HepG2 (cell line): ENCODE measurements around the gene GK. TPM values are rescaled to one million over a fixed set of nuclear protein-coding genes. Genes with fewer than 3 reads are reported as not detected.
A peak's percentile ranks its signal among the peaks of the same experiment; 100 is the strongest.

Experiments used
- ASH2L ChIP-seq: fragments of 300-600, 200-600 bp; sonication (generic); IDR thresholded peaks from 2 replicates; pipeline ENCODE4 v1.7.0; 2017; ENCODE audit warnings: low read depth, mild to moderate bottlenecking, moderate library complexity, mixed read lengths, low read length; ENCODE audit not compliant: insufficient read length
- BHLHE40 ChIP-seq: IDR thresholded peaks from 2 replicates; pipeline ENCODE4 v1.6.1; 2011; ENCODE audit warnings: low read length, improper control_type of control experiment
- DPF2 ChIP-seq: sonication (generic); formaldehyde crosslinking; IDR thresholded peaks from 2 replicates; pipeline ENCODE4 v1.4.0; 2020; ENCODE audit warnings: mild to moderate bottlenecking, low read depth, missing genetic modification reagents, borderline replicate concordance
- FOXO1 ChIP-seq: sonication (generic); formaldehyde crosslinking; IDR thresholded peaks from 2 replicates; pipeline ENCODE4 v1.4.0; 2020; ENCODE audit warnings: missing genetic modification reagents
- MYC ChIP-seq: sonication (generic); formaldehyde crosslinking; IDR thresholded peaks from 2 replicates; pipeline ENCODE4 v1.9.0; 2021; ENCODE audit warnings: missing genetic modification reagents, borderline replicate concordance
- NPAS2 ChIP-seq: sonication (generic); formaldehyde crosslinking; IDR thresholded peaks from 2 replicates; pipeline ENCODE4 v1.8.0; 2022; ENCODE audit warnings: mild to moderate bottlenecking, missing genetic modification reagents, borderline replicate concordance
- SMARCE1 ChIP-seq: fragments of 450-650 bp; IDR thresholded peaks from 2 replicates; pipeline ENCODE4 v1.6.1; 2017; ENCODE audit warnings: borderline replicate concordance
- TAF1 ChIP-seq: sonication (generic); formaldehyde crosslinking; IDR thresholded peaks from 2 replicates; pipeline ENCODE4 v1.4.0; 2020; ENCODE audit warnings: missing genetic modification reagents
- TOE1 ChIP-seq: sonication (generic); formaldehyde crosslinking; IDR thresholded peaks from 2 replicates; pipeline ENCODE4 v1.4.0; 2020; ENCODE audit warnings: mild to moderate bottlenecking, missing genetic modification reagents
- ZEB1 ChIP-seq: IDR thresholded peaks from 2 replicates; pipeline ENCODE4 v1.6.1; 2012; ENCODE audit warnings: mild to moderate bottlenecking, low read depth, inconsistent platforms; ENCODE audit not compliant: insufficient replicate concordance
- ZNF207 ChIP-seq: fragments of 450-650 bp; IDR thresholded peaks from 2 replicates; pipeline ENCODE4 v1.6.1; 2016; ENCODE audit warnings: antibody characterized with exemption, borderline replicate concordance
- ZNF614 ChIP-seq: IDR thresholded peaks from 2 replicates; pipeline ENCODE4 v1.6.1; 2018; ENCODE audit warnings: missing biosample characterization, missing genetic modification reagents, inconsistent platforms, borderline replicate concordance
- ZNF704 ChIP-seq: sonication (generic); formaldehyde crosslinking; IDR thresholded peaks from 2 replicates; pipeline ENCODE4 v1.8.1; 2023; ENCODE audit warnings: mild to moderate bottlenecking, inconsistent platforms, moderate library complexity, missing genetic modification reagents, borderline replicate concordance
- polyA plus RNA-seq, 8 experiments: library from polyadenylated mRNA; depleted of rRNA in 3 of 8; stranded (reverse) in 7 of 8; unstranded in 1 of 8; fragments of >200 nt; fragmentation: Illumina TruSeq in 4 of 8; extraction: Trizol in 4 of 8; gene quantifications; 2 replicates each; pipeline versions ENCODE4 v1.2.1 to v1.2.3, GENCODE V29; 2011 to 2016; ENCODE audit warnings: low read depth in 4 of 8, missing spikeins in 1 of 8, mixed read lengths in 1 of 8; ENCODE audit not compliant: insufficient read depth in 1 of 8
- total RNA-seq, 5 experiments: library from RNA; depleted of rRNA; stranded (reverse); fragments of >200 nt; fragmentation: Illumina TruSeq; extraction: Trizol; gene quantifications; 2 replicates each; pipeline ENCODE4 v1.2.3, GENCODE V29; 2016; ENCODE audit warnings: low read depth in 1 of 5
- TF ChIP-seq, protein P1 (sequence below): sonication (generic); formaldehyde crosslinking; IDR thresholded peaks from 2 replicates; pipeline ENCODE4 v1.4.0; 2020; ENCODE audit warnings: missing genetic modification reagents, borderline replicate concordance
- TF ChIP-seq, protein P2 (sequence below), 2 experiments: fragments of 450-650 bp in 1 of 2; sonication (generic) in 1 of 2; formaldehyde crosslinking in 1 of 2; IDR thresholded peaks; 2 replicates each; pipeline versions ENCODE4 v1.6.1 to v1.8.0; 2016 to 2022; ENCODE audit warnings: antibody characterized with exemption in 1 of 2, mild to moderate bottlenecking in 1 of 2, missing genetic modification reagents in 1 of 2

The GK gene
- total and polyA plus RNA-seq, 2 of the 13 experiments (the other 11 are each of a cell fraction or from before 2014, with no cell fraction given): 64.2 to 265 TPM

DNA sequence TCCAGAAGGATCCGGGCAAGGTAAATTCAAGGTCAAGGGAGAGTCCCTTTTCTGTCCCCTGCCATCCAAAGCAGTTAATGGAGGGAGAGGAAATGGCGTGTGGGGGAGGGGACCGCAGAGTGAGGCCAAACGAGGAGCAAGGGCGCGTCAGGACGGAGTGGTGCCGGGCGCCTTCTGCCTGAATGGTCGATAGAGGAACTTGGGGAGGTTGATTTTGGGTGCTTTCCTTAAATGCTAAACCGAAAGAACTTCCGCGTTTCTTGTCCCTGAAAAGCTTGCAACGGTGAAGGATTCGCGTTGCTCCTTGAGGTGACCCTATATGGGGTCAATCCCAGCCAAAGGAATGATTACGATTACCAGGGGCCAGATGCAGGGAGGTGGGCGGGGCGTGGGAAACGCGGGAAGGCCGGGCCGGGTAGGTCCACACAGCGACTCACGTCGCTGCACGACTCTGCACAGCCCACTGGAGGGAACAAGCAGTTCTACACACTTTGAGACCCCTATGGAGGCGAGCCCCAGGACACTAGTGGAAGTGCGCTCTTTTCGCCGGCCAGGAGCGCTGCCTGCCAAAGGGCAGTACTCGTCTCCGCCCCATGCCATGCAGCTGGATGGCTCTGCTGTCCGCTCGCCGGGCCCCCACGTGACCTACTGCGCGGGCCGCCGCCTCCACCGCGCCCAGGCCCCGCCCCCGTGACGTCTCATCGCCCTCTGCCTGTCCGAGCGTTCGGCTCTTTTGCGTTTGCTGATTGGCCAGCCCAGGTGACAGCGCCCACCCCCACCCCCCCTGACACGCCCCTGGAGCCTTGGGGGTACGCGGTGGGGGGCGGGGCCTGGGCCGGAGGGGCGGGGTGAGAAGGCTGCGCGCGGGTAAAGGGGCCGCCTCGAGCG lies 452 bp upstream of the GK start (continued):
- TF ChIP-seq, protein P1, sequence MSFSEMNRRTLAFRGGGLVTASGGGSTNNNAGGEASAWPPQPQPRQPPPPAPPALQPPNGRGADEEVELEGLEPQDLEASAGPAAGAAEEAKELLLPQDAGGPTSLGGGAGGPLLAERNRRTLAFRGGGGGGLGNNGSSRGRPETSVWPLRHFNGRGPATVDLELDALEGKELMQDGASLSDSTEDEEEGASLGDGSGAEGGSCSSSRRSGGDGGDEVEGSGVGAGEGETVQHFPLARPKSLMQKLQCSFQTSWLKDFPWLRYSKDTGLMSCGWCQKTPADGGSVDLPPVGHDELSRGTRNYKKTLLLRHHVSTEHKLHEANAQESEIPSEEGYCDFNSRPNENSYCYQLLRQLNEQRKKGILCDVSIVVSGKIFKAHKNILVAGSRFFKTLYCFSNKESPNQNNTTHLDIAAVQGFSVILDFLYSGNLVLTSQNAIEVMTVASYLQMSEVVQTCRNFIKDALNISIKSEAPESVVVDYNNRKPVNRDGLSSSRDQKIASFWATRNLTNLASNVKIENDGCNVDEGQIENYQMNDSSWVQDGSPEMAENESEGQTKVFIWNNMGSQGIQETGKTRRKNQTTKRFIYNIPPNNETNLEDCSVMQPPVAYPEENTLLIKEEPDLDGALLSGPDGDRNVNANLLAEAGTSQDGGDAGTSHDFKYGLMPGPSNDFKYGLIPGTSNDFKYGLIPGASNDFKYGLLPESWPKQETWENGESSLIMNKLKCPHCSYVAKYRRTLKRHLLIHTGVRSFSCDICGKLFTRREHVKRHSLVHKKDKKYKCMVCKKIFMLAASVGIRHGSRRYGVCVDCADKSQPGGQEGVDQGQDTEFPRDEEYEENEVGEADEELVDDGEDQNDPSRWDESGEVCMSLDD (CRISPR knock-in tag): no peak
- no peak for TF ChIP-seq ZNF207
- no peak for TF ChIP-seq ZEB1
- peak; percentile 52 for TF ChIP-seq BHLHE40
- TF ChIP-seq FOXO1 (CRISPR knock-in tag): no peak; the same call in 1 of the 2 replicates
- TF ChIP-seq DPF2 (CRISPR knock-in tag): no peak
- TF ChIP-seq ZNF704: no peak
- TF ChIP-seq TAF1 (CRISPR knock-in tag): peak; percentile 71
- TF ChIP-seq NPAS2: no peak
- TF ChIP-seq, protein P2, sequence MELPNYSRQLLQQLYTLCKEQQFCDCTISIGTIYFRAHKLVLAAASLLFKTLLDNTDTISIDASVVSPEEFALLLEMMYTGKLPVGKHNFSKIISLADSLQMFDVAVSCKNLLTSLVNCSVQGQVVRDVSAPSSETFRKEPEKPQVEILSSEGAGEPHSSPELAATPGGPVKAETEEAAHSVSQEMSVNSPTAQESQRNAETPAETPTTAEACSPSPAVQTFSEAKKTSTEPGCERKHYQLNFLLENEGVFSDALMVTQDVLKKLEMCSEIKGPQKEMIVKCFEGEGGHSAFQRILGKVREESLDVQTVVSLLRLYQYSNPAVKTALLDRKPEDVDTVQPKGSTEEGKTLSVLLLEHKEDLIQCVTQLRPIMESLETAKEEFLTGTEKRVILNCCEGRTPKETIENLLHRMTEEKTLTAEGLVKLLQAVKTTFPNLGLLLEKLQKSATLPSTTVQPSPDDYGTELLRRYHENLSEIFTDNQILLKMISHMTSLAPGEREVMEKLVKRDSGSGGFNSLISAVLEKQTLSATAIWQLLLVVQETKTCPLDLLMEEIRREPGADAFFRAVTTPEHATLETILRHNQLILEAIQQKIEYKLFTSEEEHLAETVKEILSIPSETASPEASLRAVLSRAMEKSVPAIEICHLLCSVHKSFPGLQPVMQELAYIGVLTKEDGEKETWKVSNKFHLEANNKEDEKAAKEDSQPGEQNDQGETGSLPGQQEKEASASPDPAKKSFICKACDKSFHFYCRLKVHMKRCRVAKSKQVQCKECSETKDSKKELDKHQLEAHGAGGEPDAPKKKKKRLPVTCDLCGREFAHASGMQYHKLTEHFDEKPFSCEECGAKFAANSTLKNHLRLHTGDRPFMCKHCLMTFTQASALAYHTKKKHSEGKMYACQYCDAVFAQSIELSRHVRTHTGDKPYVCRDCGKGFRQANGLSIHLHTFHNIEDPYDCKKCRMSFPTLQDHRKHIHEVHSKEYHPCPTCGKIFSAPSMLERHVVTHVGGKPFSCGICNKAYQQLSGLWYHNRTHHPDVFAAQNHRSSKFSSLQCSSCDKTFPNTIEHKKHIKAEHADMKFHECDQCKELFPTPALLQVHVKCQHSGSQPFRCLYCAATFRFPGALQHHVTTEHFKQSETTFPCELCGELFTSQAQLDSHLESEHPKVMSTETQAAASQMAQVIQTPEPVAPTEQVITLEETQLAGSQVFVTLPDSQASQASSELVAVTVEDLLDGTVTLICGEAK (IDR thresholded peaks at IDR 0.05): no peak
- TF ChIP-seq, protein P2 (CRISPR knock-in tag; IDR thresholded peaks at IDR 0.05): no peak
- TF ChIP-seq ZNF614 (CRISPR knock-in tag): no peak
- TF ChIP-seq MYC (CRISPR knock-in tag): peak; percentile 63; the same call in 1 of the 2 replicates
- no peak for TF ChIP-seq SMARCE1
- peak; percentile 50 for TF ChIP-seq ASH2L
- TF ChIP-seq TOE1: no peak
